Calu3 (cell line): ENCODE data around the gene RAP2A. TPM values are rescaled to one million over a fixed set of nuclear protein-coding genes. Genes with fewer than 3 reads are reported as not detected.

Source experiments
- BruUV-seq: library from RNA; stranded (reverse); fragments of 400-500 nt; replicated peaks from 2 replicates; lab custom pipeline; 2021; lab: Mats Ljungman, UMichigan
- CTCF ChIA-PET: fragments of 300-600 bp; sonication (Branson Sonifier 250); formaldehyde crosslinking; loops from one replicate; lab custom pipeline; 2022; ENCODE audit warnings: antibody characterized with exemption; lab: Charles Lee
- DNase-seq: peaks from one replicate; pipeline ENCODE4 v3.0.0; 2022
- H3K27ac Mint-ChIP-seq: one replicate; pipeline ENCODE4 v1.8.0; 2022; ENCODE audit warnings: mixed read lengths; ENCODE audit not compliant: unreplicated experiment
- H3K27me3 Mint-ChIP-seq: one replicate; pipeline ENCODE4 v1.8.0; 2022; ENCODE audit warnings: mixed read lengths; ENCODE audit not compliant: unreplicated experiment
- H3K36me3 Mint-ChIP-seq: one replicate; pipeline ENCODE4 v1.8.0; 2022; ENCODE audit warnings: mild to moderate bottlenecking, moderate library complexity, mixed read lengths; ENCODE audit not compliant: insufficient read depth, unreplicated experiment
- H3K4me1 Mint-ChIP-seq: one replicate; pipeline ENCODE4 v1.8.0; 2022; ENCODE audit warnings: mild to moderate bottlenecking, low read depth, mixed read lengths; ENCODE audit not compliant: unreplicated experiment
- H3K4me3 Mint-ChIP-seq: one replicate; pipeline ENCODE4 v1.8.0; 2022; ENCODE audit warnings: mild to moderate bottlenecking, low read depth, moderate library complexity, mixed read lengths; ENCODE audit not compliant: unreplicated experiment
- H3K9me3 Mint-ChIP-seq: one replicate; pipeline ENCODE4 v1.8.0; 2022; ENCODE audit warnings: low read depth, mixed read lengths; ENCODE audit not compliant: unreplicated experiment
- intact Hi-C: fragments of 100-400 bp; cut with micrococcal nuclease; formaldehyde crosslinking; loops from one replicate; pipeline ENCODE4 v1.10.0; 2022; ENCODE audit not compliant: unreplicated experiment
- total RNA-seq: library from RNA; stranded (reverse); gene quantifications from 2 replicates; pipeline ENCODE4 v1.2.3, GENCODE V29; 2022
- TF ChIP-seq, protein P1 (sequence below): fragments of 200-600 bp; IDR thresholded peaks from one replicate; pipeline ENCODE4 v1.8.0; 2022; ENCODE audit warnings: antibody characterized with exemption; ENCODE audit not compliant: unreplicated experiment

Gene RAP2A
- total RNA-seq, 1 experiment from 2014 or later = 7.7 TPM

DNA sequence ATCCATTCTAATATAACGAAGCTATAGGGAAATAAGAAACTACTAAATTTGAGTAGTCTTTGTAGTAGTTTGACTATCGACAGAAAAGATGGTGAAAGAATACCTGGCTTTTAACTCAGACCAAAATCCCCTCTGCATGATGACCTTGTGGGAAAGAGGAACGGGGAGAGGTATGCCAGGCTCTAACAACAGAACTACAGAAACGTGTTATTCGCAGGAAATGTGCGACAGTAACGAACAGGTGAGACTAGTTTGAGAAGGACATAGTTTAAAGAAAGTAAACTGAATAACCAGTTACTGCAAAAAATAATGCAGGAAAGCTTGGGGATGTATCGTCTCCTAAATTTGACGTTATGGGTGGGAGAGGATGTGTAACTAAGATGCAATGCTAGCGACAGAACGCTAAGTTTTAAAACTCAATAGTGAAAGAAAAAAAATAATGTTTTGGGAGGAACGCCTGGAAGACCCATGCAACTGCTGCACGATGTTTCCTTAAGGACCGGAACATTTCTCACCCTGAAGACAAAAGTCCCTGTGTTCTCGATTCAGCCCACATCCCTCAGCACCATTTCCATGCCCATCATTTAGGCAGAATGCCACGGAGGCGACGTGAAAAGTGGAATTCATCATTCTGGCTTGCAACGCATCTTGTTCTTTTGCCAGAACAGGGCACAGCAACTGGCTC, 1.6 kb upstream of the RAP2A start:
- Mint-ChIP-seq H3K27ac (peak overlapping the region; percentile 92), H3K27me3 (no peaks in the 10 kb centered on the region), H3K4me1 (no peaks in the 10 kb centered on the region), H3K36me3 (peaks cover 24% of the 10 kb centered on the region), H3K9me3 (no peaks in the 10 kb centered on the region), H3K4me3 (peak overlapping the region; percentile 87)
- DNase-seq = no peak
- TF ChIP-seq, protein P1, sequence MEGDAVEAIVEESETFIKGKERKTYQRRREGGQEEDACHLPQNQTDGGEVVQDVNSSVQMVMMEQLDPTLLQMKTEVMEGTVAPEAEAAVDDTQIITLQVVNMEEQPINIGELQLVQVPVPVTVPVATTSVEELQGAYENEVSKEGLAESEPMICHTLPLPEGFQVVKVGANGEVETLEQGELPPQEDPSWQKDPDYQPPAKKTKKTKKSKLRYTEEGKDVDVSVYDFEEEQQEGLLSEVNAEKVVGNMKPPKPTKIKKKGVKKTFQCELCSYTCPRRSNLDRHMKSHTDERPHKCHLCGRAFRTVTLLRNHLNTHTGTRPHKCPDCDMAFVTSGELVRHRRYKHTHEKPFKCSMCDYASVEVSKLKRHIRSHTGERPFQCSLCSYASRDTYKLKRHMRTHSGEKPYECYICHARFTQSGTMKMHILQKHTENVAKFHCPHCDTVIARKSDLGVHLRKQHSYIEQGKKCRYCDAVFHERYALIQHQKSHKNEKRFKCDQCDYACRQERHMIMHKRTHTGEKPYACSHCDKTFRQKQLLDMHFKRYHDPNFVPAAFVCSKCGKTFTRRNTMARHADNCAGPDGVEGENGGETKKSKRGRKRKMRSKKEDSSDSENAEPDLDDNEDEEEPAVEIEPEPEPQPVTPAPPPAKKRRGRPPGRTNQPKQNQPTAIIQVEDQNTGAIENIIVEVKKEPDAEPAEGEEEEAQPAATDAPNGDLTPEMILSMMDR = no peak
- intact Hi-C loops = no loop called here
- no TSS peak for BruUV-seq
- CTCF ChIA-PET = interaction anchor here (0.6 kb wide), 1 partner anchor 159 kb away, joined by 3 read pairs; no protein-coding TSS in a partner anchor

DNA sequence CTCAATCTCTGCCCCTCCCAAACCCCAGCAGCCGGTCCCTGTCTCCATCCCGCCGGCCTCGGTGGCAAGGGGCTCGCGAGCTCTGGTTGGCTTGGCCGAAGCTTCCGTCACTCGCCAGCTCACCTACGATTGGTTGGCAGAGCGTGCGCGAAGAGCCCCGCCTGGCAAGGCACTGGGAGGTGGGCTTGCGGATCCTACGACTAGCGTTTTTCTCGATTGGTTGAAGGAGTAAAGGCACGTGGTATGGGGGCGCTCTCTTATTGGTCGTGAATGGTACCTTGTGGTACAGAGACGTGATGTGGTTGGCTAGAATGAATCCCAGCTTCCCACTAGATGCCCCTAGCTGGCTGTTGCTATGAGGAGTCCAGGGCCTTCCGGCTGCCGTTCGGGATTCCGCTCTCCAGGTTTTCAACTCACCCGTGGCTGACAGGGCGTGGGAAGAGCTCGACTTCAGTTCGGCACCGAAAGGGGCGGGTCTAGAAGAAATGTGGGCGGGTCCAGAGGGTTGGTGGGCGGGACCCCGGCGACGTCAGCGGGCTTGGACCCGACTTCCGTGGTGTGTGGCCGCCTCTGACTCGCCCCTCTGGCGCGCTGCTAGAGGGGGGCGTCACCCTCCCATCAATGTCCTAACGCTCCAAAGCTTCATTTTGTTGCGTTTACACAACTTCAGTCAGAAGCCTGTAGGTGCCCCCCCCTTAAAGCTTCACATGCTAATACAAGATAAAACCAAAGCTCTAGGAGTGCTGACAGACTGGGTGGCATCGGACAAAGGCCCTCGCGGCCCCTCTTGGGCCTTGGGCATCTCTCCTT, 847 bp upstream of the RAP2A start:
- intact Hi-C loops = no loop called here
- H3K4me3 Mint-ChIP-seq = peak overlapping the region; percentile 87
- CTCF ChIA-PET = interaction anchor here (0.6 to 0.7 kb wide), 2 partner anchors 159 to 665 kb away, joined by 3 to 4 read pairs; no protein-coding TSS in a partner anchor
- TF ChIP-seq, protein P1 = no peak
- peak; percentile 88 for DNase-seq
- H3K27ac Mint-ChIP-seq = peak overlapping the region; percentile 92
- H3K36me3 Mint-ChIP-seq = peaks cover 24% of the 10 kb centered on the region
- BruUV-seq = TSS peak; percentile 63
- no peaks in the 10 kb centered on the region for H3K4me1 Mint-ChIP-seq
- H3K9me3 Mint-ChIP-seq = no peaks in the 10 kb centered on the region
- H3K27me3 Mint-ChIP-seq = no peaks in the 10 kb centered on the region

DNA sequence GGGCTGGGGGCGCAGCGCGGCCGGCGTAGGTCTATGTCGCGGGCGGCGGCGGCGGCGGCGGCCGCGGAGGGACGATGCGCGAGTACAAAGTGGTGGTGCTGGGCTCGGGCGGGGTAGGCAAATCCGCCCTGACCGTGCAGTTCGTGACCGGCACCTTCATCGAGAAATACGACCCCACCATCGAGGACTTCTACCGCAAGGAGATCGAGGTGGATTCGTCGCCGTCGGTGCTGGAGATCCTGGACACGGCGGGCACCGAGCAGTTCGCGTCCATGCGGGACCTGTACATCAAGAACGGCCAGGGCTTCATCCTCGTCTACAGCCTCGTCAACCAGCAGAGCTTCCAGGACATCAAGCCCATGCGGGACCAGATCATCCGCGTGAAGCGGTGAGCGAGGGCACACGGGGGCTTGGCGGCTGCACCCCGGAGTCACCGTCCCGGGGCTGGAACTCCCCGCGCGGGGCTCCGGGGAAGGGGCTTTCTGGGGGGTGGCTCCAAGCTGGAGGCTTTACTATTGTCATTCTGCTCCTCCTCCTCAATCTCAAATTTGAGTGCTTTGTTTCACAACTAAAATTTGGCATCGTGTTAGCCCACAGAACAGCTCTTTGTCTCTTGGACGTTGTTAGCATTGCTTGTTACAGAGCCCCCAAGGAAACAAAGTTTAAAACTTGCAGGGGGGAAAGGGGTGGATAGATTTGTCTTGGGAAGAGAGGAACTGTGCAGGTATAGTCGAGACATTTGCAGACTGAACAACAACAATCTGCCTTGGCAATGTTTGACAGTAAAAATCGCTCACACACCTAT, 630 bp downstream of the RAP2A start:
- H3K4me1 Mint-ChIP-seq = no peaks in the 10 kb centered on the region
- CTCF ChIA-PET = interaction anchor here (0.6 kb wide), 1 partner anchor 53 kb away, joined by 8 read pairs; no protein-coding TSS in a partner anchor
- no peaks in the 10 kb centered on the region for H3K9me3 Mint-ChIP-seq
- no TSS peak for BruUV-seq
- H3K27ac Mint-ChIP-seq = no peak overlapping the region
- peak; percentile 0 for DNase-seq
- H3K36me3 Mint-ChIP-seq = peaks cover 24% of the 10 kb centered on the region
- no peaks in the 10 kb centered on the region for H3K27me3 Mint-ChIP-seq
- TF ChIP-seq, protein P1 = no peak
- intact Hi-C loops = no loop called here
- peak overlapping the region; percentile 87 for H3K4me3 Mint-ChIP-seq

DNA sequence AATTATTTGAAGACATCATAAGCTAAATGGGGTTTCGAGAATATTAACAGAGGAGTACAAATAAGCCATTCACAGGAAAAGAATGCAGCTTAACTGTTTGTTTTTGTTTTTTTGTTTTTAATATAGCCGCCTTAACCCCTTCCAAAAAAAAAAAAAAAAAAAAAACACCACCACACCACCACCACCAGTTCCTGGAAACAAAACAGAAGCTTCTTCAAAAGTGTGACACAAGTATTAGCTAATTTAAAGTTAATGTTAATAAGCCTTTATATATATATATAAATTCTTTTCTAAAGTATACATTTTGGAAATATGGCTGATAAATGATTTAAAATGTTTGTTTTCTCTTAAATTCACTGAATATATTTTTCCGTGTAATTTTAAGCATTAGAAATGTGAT, 1.4 kb downstream of the RAP2A start:
- TF ChIP-seq, protein P1 = no peak
- intact Hi-C loops = no loop called here
- H3K4me1 Mint-ChIP-seq = no peaks in the 10 kb centered on the region

More for the DNA sequence above, 1.4 kb downstream of the RAP2A start:
- Mint-ChIP-seq H3K9me3 (no peaks in the 10 kb centered on the region), H3K27ac (no peak overlapping the region), H3K36me3 (peaks cover 24% of the 10 kb centered on the region), H3K4me3 (peak overlapping the region; percentile 87), H3K27me3 (no peaks in the 10 kb centered on the region)
- CTCF ChIA-PET = interaction anchor here (0.6 to 0.7 kb wide), 2 partner anchors 21 to 53 kb away, joined by 8 to 9 read pairs; no protein-coding TSS in a partner anchor
- BruUV-seq = no TSS peak
- no peak for DNase-seq
